HepG2 (cell line): Measurements from ENCODE around the gene PEAK1. TPM values are rescaled to one million over a fixed set of nuclear protein-coding genes. Genes with fewer than 3 reads are reported as not detected.

Experiments used
- ATAC-seq: fragments of 200-7000 bp; cut with Tn5 transposase; 3 replicates; pipeline ENCODE4 v1.9.1; 2020; ENCODE audit warnings: mild to moderate bottlenecking, moderate library complexity
- BruUV-seq: library from RNA; stranded (reverse); fragments of 400-500 nt; replicated peaks from 2 replicates; lab custom pipeline; 2021; lab: Mats Ljungman, UMichigan
- CTCF ChIA-PET: fragments of 300-600 bp; formaldehyde crosslinking; extraction: SDS; loops from one replicate; lab custom pipeline; 2021; ENCODE audit warnings: low total read pairs, inconsistent platforms, low intra/inter-chr PET ratio; lab: Yijun Ruan, JAX
- POLR2A ChIA-PET: fragments of 350-600 bp; sonication (Branson Sonifier 250); formaldehyde crosslinking; loops from one replicate; lab custom pipeline; 2020; ENCODE audit warnings: antibody characterized with exemption, inconsistent platforms; lab: Yijun Ruan, JAX
- DNase-seq: peaks from one replicate; pipeline ENCODE4 v3.0.0-alpha.2; 2015; ENCODE audit warnings: low spot score
- FAIRE-seq: peaks from 3 replicates; lab custom pipeline; 2011; peaks lifted over from hg19 to GRCh38; lab: Jason Lieb, UNC
- H2AFZ ChIP-seq: one replicate; pipeline ENCODE4 v1.6.1; 2011; ENCODE audit warnings: low read length, inconsistent platforms
- H3K27ac ChIP-seq: fragments of 300-600 bp; 3 replicates; pipeline ENCODE4 v1.8.0; 2011; ENCODE audit warnings: mixed run types, mild to moderate bottlenecking, mixed read lengths, low read length, inconsistent platforms; ENCODE audit not compliant: insufficient read depth; ENCODE audit errors: extremely low read length
- H3K27me3 ChIP-seq, 2 experiments: fragments of 200-600 bp in 1 of 2; 2 replicates in 1 of 2; 3 replicates in 1 of 2; pipeline versions ENCODE4 v1.6.0 to v1.8.0; 2011; ENCODE audit warnings: low read length in 2 of 2, mild to moderate bottlenecking in 2 of 2, moderate library complexity in 2 of 2, inconsistent platforms in 1 of 2; ENCODE audit not compliant: insufficient read depth in 2 of 2, control insufficient read depth in 1 of 2
- H3K36me3 ChIP-seq, 2 experiments: fragments of 200-600 bp in 1 of 2; replicated peaks in 1 of 2; 2 replicates in 1 of 2; 3 replicates in 1 of 2; pipeline versions ENCODE4 v1.5.1 to v1.8.0; 2011; ENCODE audit warnings: low read length in 2 of 2, inconsistent platforms in 1 of 2; ENCODE audit not compliant: insufficient read depth in 2 of 2, control insufficient read depth in 1 of 2
- H3K4me1 ChIP-seq: 2 replicates; pipeline ENCODE4 v1.5.1; 2012; ENCODE audit warnings: low read length, inconsistent platforms; ENCODE audit not compliant: insufficient read depth
- H3K4me2 ChIP-seq: 2 replicates; pipeline ENCODE4 v1.6.0; 2011; ENCODE audit warnings: low read depth, low read length, inconsistent platforms
- H3K4me3 ChIP-seq, 3 experiments: fragments of 200-600 bp in 1 of 3; sonication (generic), shearing (Covaris generic) in 1 of 3; replicated peaks in 1 of 3; 2 replicates each; pipeline ENCODE4 v1.5.1; 2011 to 2016; ENCODE audit warnings: low read length in 3 of 3, inconsistent platforms in 2 of 3, low read depth in 2 of 3, mild to moderate bottlenecking in 2 of 3, control low read depth in 1 of 3, mixed read lengths in 1 of 3; ENCODE audit not compliant: insufficient read depth in 1 of 3
- H3K79me2 ChIP-seq: one replicate; pipeline ENCODE4 v1.6.1; 2011; ENCODE audit warnings: low read length, inconsistent platforms; ENCODE audit not compliant: insufficient read depth
- H3K9ac ChIP-seq: 2 replicates; pipeline ENCODE4 v1.6.0; 2011; ENCODE audit warnings: mild to moderate bottlenecking, low read depth, low read length, inconsistent platforms; ENCODE audit not compliant: insufficient read depth
- H3K9me3 ChIP-seq: 2 replicates; pipeline ENCODE4 v1.5.1; 2012; ENCODE audit warnings: mild to moderate bottlenecking, low read length
- H4K20me1 ChIP-seq: 2 replicates; pipeline ENCODE4 v1.6.0; 2011; ENCODE audit warnings: inconsistent platforms, mild to moderate bottlenecking, low read length, moderate library complexity; ENCODE audit not compliant: insufficient read depth
- KDM4B ChIP-seq: sonication (generic); formaldehyde crosslinking; IDR thresholded peaks from 2 replicates; pipeline ENCODE4 v1.4.0; 2020; ENCODE audit warnings: missing genetic modification reagents
- MTA1 ChIP-seq: sonication (generic); formaldehyde crosslinking; IDR thresholded peaks from 2 replicates; pipeline ENCODE4 v1.4.0; 2020; ENCODE audit warnings: missing genetic modification reagents, mild to moderate bottlenecking, borderline replicate concordance
- PAX8 ChIP-seq: sonication (generic); formaldehyde crosslinking; IDR thresholded peaks from 2 replicates; pipeline ENCODE4 v1.8.0; 2022; ENCODE audit warnings: mild to moderate bottlenecking, missing genetic modification reagents, borderline replicate concordance
- PHF20 ChIP-seq: sonication (generic); formaldehyde crosslinking; IDR thresholded peaks from 2 replicates; pipeline ENCODE4 v1.5.0; 2020; ENCODE audit warnings: mild to moderate bottlenecking, missing genetic modification reagents
- SP5 ChIP-seq: IDR thresholded peaks from 2 replicates; pipeline ENCODE4 v1.6.1; 2016; ENCODE audit warnings: low read depth, borderline replicate concordance
- TCF12 ChIP-seq, 2 experiments: fragments of 450-650 bp in 1 of 2; sonication (generic) in 1 of 2; formaldehyde crosslinking in 1 of 2; IDR thresholded peaks; 2 replicates each; pipeline versions ENCODE4 v1.6.1 to v1.8.0; 2017 to 2022; ENCODE audit warnings: antibody characterized with exemption in 1 of 2, mild to moderate bottlenecking in 1 of 2, missing genetic modification reagents in 1 of 2, moderate library complexity in 1 of 2
- TMF1 ChIP-seq: sonication (generic); formaldehyde crosslinking; IDR thresholded peaks from 2 replicates; pipeline ENCODE4 v1.8.1; 2022; ENCODE audit warnings: low read depth, missing genetic modification reagents
- ZBTB7B ChIP-seq: sonication (generic); formaldehyde crosslinking; IDR thresholded peaks from 2 replicates; pipeline ENCODE4 v1.4.0; 2020; ENCODE audit warnings: missing genetic modification reagents
- ZNF292 ChIP-seq: sonication (generic); formaldehyde crosslinking; IDR thresholded peaks from 2 replicates; pipeline ENCODE4 v1.8.1; 2022; ENCODE audit warnings: mild to moderate bottlenecking, low read depth, missing genetic modification reagents, borderline replicate concordance
- WGBS: methylation state at CpG from one replicate; pipeline ENCODE4 v1.1.6; 2017; ENCODE audit warnings: low lambda C conversion rate; 5-methylcytosine and 5-hydroxymethylcytosine counted together
- in situ Hi-C: cut with HindIII; loops from 2 replicates; pipeline ENCODE4 v1.10.0; 2017; ENCODE audit warnings: low pct_unique_long_range_greater_than_20kb; ENCODE audit not compliant: extremely low pct_ligation_motif_present
- intact Hi-C: fragments of 100-400 bp; cut with micrococcal nuclease; formaldehyde crosslinking; loops from one replicate; pipeline ENCODE4 v1.10.0; 2022; ENCODE audit not compliant: unreplicated experiment
- polyA plus RNA-seq, 8 experiments: library from polyadenylated mRNA; depleted of rRNA in 3 of 8; stranded (reverse) in 7 of 8; unstranded in 1 of 8; fragments of >200 nt; fragmentation: Illumina TruSeq in 4 of 8; extraction: Trizol in 4 of 8; gene quantifications; 2 replicates each; pipeline versions ENCODE4 v1.2.1 to v1.2.3, GENCODE V29; 2011 to 2016; ENCODE audit warnings: low read depth in 4 of 8, missing spikeins in 1 of 8, mixed read lengths in 1 of 8; ENCODE audit not compliant: insufficient read depth in 1 of 8
- total RNA-seq, 5 experiments: library from RNA; depleted of rRNA; stranded (reverse); fragments of >200 nt; fragmentation: Illumina TruSeq; extraction: Trizol; gene quantifications; 2 replicates each; pipeline ENCODE4 v1.2.3, GENCODE V29; 2016; ENCODE audit warnings: low read depth in 1 of 5
- TF ChIP-seq, protein P1 (sequence below): sonication (generic); formaldehyde crosslinking; conservative IDR thresholded peaks from 2 replicates; pipeline ENCODE4 v1.8.0; 2022; ENCODE audit warnings: missing genetic modification reagents

Gene PEAK1
- total and polyA plus RNA-seq, 2 of the 13 experiments (the other 11 are each of a cell fraction or from before 2014, with no cell fraction given): 6.0 to 6.6 TPM

DNA sequence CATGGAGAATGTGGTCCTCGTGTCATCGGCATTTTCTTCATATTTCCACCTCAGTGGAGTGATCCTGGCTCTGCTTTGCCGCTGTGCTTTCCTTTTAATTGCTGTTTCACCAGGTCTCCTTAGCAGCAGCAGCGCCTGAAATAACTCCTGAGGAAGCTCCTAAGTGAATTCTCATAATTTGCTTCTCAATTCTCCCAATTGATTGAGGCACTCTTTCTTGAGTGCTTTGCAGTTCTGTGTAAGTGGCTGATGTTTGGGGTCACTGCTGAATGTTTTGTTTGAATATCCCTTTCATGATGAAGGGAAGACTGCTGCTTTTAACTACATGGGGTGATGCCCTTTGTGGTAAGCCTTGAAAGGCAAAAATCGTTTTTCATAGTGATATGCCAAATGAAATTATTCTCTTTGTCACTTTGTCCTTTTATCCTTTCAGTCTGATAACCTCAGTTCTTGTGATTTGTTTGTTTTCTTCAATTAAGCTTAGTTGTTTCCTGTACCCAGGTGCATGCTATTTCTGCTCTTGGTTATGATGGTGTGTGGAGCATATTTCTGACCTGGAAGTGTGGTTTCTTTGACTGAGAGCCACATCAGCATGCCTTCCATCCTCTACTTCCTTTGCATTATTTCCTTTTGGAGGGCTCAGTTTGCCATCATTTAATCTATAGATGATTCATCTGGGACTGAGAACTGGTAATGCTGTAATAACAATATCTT is 37.4 kb upstream of the PEAK1 start (continued):
- TF ChIP-seq, protein P1, sequence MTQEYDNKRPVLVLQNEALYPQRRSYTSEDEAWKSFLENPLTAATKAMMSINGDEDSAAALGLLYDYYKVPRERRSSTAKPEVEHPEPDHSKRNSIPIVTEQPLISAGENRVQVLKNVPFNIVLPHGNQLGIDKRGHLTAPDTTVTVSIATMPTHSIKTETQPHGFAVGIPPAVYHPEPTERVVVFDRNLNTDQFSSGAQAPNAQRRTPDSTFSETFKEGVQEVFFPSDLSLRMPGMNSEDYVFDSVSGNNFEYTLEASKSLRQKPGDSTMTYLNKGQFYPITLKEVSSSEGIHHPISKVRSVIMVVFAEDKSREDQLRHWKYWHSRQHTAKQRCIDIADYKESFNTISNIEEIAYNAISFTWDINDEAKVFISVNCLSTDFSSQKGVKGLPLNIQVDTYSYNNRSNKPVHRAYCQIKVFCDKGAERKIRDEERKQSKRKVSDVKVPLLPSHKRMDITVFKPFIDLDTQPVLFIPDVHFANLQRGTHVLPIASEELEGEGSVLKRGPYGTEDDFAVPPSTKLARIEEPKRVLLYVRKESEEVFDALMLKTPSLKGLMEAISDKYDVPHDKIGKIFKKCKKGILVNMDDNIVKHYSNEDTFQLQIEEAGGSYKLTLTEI (CRISPR knock-in tag): no peak
- TF ChIP-seq TCF12 (IDR thresholded peaks at IDR 0.05) (no peak), TCF12 (CRISPR knock-in tag; IDR thresholded peaks at IDR 0.05) (no peak)

DNA sequence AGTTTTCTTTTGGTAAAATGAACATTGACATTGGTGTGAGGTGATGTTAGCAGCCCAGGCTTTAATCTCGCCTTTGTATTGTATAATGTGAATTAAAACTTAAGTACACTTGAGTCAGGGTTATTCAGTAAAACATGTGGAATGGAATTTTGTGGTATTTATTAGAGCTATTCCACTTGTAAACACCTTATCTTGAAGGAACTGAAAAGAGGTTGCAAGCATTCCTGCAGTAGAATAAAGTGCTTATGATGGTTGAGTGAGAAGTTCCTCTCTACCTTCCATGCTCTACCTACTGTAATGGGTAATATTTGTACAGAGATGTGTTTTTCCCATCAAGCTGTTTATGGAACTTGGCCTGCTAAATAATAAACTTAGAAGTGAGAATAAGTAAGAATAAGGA is 36.8 kb upstream of the PEAK1 start:
- Histone ChIP-seq H3K27me3 (no peaks in the 10 kb centered on the region), H3K9ac (no peak overlapping the region), H2AFZ (no peak overlapping the region), H3K4me2 (no peak overlapping the region), H3K9me3 (no peaks in the 10 kb centered on the region), H3K4me1 (peaks cover 15% of the 10 kb centered on the region; the same call in 1 of the 2 replicates), H3K4me3 (no peak overlapping the region), H4K20me1 (no peaks in the 10 kb centered on the region), H3K36me3 (peaks cover 7 to 31% of the 10 kb centered on the region in 2 experiments; a peak in 4 of 5 replicates), H3K27ac (no peak overlapping the region), H3K79me2 (peaks cover 4% of the 10 kb centered on the region)
- BruUV-seq: no TSS peak
- in situ Hi-C loops: no loop called here
- DNase-seq (no peak), ATAC-seq (no peak), FAIRE-seq (no peak)
- 94% methylated on average over 1 of the region's 1 CpG for WGBS
- TF ChIP-seq ZBTB7B (CRISPR knock-in tag) (no peak), SP5 (CRISPR knock-in tag) (no peak), KDM4B (CRISPR knock-in tag) (no peak), PHF20 (CRISPR knock-in tag) (no peak), MTA1 (CRISPR knock-in tag) (no peak), TMF1 (CRISPR knock-in tag) (no peak), PAX8 (CRISPR knock-in tag) (no peak), ZNF292 (CRISPR knock-in tag) (no peak)
- intact Hi-C loops: no loop called here
- ChIA-PET CTCF (no interaction called here), POLR2A (no interaction called here)
